ENCODE measurements around the gene DHX40. TPM values are rescaled to one million over a fixed set of nuclear protein-coding genes. Genes with fewer than 3 reads are reported as not detected.
"Not testable (repeated sequence)": the region's sequence is repeated elsewhere in the genome, so short reads cannot be mapped to it uniquely, and the experiment has no call there.

The DHX40 gene
- total RNA-seq, 1 donor from 2014 or later, result 42.9 TPM

GRCh38 chr17:59572301-59572924 is 7.0 kb downstream of the DHX40 start:
- TF ChIP-seq CTCF (IDR thresholded peaks at IDR 0.05; ENCODE audit: insufficient read depth, low read length, poor library complexity, severe bottlenecking), result no peak
- Histone ChIP-seq H3K36me3 (ENCODE audit: control insufficient read depth, insufficient read depth, low read length) (no peaks in the 10 kb centered on the region), H3K27me3 (ENCODE audit: control insufficient read depth, insufficient read depth, low read length) (no peaks in the 10 kb centered on the region), H3K4me3 (ENCODE audit: low read depth, low read length) (no peak overlapping the region)
- DNase-seq (ENCODE audit: low read depth), result no peak

GRCh38 chr17:59584168-59584567 is 18.8 kb downstream of the DHX40 start:
- H3K4me3 ChIP-seq (ENCODE audit: low read depth, low read length); H3K36me3 ChIP-seq (ENCODE audit: control insufficient read depth, insufficient read depth, low read length); DNase-seq (ENCODE audit: low read depth); H3K27me3 ChIP-seq (ENCODE audit: control insufficient read depth, insufficient read depth, low read length): not testable (repeated sequence)

- Histone ChIP-seq H3K4me3 (ENCODE audit: low read depth, low read length) (no peak overlapping the region), H3K36me3 (ENCODE audit: control insufficient read depth, insufficient read depth, low read length) (peaks cover 1% of the 10 kb centered on the region), H3K27me3 (ENCODE audit: control insufficient read depth, insufficient read depth, low read length) (no peaks in the 10 kb centered on the region)
- no peak for TF ChIP-seq CTCF (IDR thresholded peaks at IDR 0.05; ENCODE audit: insufficient read depth, low read length, poor library complexity, severe bottlenecking)
- no peak for DNase-seq (ENCODE audit: low read depth)
Observed at GRCh38 chr17:59600169-59600568, 34.8 kb downstream of the DHX40 start.

GRCh38 chr17:59601130-59601529 is 35.7 kb downstream of the DHX40 start:
- Histone ChIP-seq H3K27me3 (ENCODE audit: control insufficient read depth, insufficient read depth, low read length) (no peaks in the 10 kb centered on the region), H3K4me3 (ENCODE audit: low read depth, low read length) (no peak overlapping the region), H3K36me3 (ENCODE audit: control insufficient read depth, insufficient read depth, low read length) (peaks cover 1% of the 10 kb centered on the region)
- DNase-seq (ENCODE audit: low read depth), result no peak
- no peak for TF ChIP-seq CTCF (IDR thresholded peaks at IDR 0.05; ENCODE audit: insufficient read depth, low read length, poor library complexity, severe bottlenecking)

- TF ChIP-seq CTCF (IDR thresholded peaks at IDR 0.05; ENCODE audit: insufficient read depth, low read length, poor library complexity, severe bottlenecking), result no peak
- no peak for DNase-seq (ENCODE audit: low read depth)
- Histone ChIP-seq H3K36me3 (ENCODE audit: control insufficient read depth, insufficient read depth, low read length) (peaks cover 1% of the 10 kb centered on the region), H3K27me3 (ENCODE audit: control insufficient read depth, insufficient read depth, low read length) (no peaks in the 10 kb centered on the region), H3K4me3 (ENCODE audit: low read depth, low read length) (no peak overlapping the region)
Observed at GRCh38 chr17:59607061-59607460, 41.7 kb downstream of the DHX40 start.

GRCh38 chr17:59607817-59608403 is 42.5 kb downstream of the DHX40 start:
- Histone ChIP-seq H3K27me3 (ENCODE audit: control insufficient read depth, insufficient read depth, low read length) (no peaks in the 10 kb centered on the region), H3K4me3 (ENCODE audit: low read depth, low read length) (no peak overlapping the region), H3K36me3 (ENCODE audit: control insufficient read depth, insufficient read depth, low read length) (no peaks in the 10 kb centered on the region)
- DNase-seq (ENCODE audit: low read depth), result no peak
- TF ChIP-seq CTCF (IDR thresholded peaks at IDR 0.05; ENCODE audit: insufficient read depth, low read length, poor library complexity, severe bottlenecking), result peak; percentile 21

Measured in kidney epithelial cell (primary cell).